PFSK-1 (cell line): ENCODE measurements around the gene UGP2.

Source experiments
- POLR2AphosphoS5 ChIP-seq: IDR thresholded peaks from 2 replicates; pipeline ENCODE4 v1.6.1; 2012; ENCODE audit warnings: low read depth, mild to moderate bottlenecking, control low read depth, low read length, moderate library complexity
- SIN3A ChIP-seq: IDR thresholded peaks from 2 replicates; pipeline ENCODE4 v1.6.1; 2012; ENCODE audit warnings: mild to moderate bottlenecking, low read length, moderate library complexity, borderline replicate concordance; ENCODE audit not compliant: insufficient read depth
- TAF1 ChIP-seq: IDR thresholded peaks from 2 replicates; pipeline ENCODE4 v1.6.1; 2012; ENCODE audit warnings: low read length, control low read depth, borderline replicate concordance; ENCODE audit not compliant: insufficient read depth
- TF ChIP-seq, protein P1 (sequence below), 2 experiments: IDR thresholded peaks; 2 replicates each; pipeline versions ENCODE4 v1.6.1 to v1.8.0; 2011 to 2012; ENCODE audit warnings: low read depth in 2 of 2, low read length in 2 of 2, control low read depth in 1 of 2, inconsistent platforms in 1 of 2, mild to moderate bottlenecking in 1 of 2, moderate library complexity in 1 of 2; ENCODE audit not compliant: insufficient read depth in 1 of 2

DNA sequence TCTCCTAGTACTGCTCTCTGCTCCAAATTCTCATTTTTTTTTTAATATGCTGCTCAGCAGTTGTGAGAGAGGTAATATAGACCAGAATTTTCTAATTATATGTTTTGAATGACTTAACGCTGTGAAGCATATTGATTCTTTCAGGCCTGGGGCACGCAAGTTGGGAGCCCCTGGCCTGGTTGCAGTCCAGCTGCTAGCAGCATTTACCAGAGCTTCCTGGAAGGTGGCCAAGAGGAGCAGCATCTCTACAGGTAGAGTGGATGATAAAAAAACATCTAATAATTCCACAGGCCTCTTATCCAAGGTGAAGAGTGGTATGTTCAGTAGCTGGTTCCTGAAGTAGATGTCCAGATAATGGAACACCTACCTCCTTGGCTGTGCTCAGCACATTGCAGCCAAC is 7.3 kb upstream of the UGP2 start:
- TF ChIP-seq POLR2AphosphoS5 (no peak), SIN3A (no peak), TAF1 (no peak)
- TF ChIP-seq, protein P1, sequence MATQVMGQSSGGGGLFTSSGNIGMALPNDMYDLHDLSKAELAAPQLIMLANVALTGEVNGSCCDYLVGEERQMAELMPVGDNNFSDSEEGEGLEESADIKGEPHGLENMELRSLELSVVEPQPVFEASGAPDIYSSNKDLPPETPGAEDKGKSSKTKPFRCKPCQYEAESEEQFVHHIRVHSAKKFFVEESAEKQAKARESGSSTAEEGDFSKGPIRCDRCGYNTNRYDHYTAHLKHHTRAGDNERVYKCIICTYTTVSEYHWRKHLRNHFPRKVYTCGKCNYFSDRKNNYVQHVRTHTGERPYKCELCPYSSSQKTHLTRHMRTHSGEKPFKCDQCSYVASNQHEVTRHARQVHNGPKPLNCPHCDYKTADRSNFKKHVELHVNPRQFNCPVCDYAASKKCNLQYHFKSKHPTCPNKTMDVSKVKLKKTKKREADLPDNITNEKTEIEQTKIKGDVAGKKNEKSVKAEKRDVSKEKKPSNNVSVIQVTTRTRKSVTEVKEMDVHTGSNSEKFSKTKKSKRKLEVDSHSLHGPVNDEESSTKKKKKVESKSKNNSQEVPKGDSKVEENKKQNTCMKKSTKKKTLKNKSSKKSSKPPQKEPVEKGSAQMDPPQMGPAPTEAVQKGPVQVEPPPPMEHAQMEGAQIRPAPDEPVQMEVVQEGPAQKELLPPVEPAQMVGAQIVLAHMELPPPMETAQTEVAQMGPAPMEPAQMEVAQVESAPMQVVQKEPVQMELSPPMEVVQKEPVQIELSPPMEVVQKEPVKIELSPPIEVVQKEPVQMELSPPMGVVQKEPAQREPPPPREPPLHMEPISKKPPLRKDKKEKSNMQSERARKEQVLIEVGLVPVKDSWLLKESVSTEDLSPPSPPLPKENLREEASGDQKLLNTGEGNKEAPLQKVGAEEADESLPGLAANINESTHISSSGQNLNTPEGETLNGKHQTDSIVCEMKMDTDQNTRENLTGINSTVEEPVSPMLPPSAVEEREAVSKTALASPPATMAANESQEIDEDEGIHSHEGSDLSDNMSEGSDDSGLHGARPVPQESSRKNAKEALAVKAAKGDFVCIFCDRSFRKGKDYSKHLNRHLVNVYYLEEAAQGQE (IDR thresholded peaks at IDR 0.05; ENCODE audit: insufficient read depth in 1 of 2, low read depth in 2 of 2, low read length in 2 of 2) = no peak
